Measurements from ENCODE around the gene SOX5. TPM values are rescaled to one million over a fixed set of nuclear protein-coding genes. Genes with fewer than 3 reads are reported as not detected.

SOX5 gene
- total and polyA plus RNA-seq, 9 of the 15 experiments (the other 6 are each of a cell fraction or from before 2014, with no cell fraction given) = 8.3 to 16.5 (median 11.9) TPM

DNA sequence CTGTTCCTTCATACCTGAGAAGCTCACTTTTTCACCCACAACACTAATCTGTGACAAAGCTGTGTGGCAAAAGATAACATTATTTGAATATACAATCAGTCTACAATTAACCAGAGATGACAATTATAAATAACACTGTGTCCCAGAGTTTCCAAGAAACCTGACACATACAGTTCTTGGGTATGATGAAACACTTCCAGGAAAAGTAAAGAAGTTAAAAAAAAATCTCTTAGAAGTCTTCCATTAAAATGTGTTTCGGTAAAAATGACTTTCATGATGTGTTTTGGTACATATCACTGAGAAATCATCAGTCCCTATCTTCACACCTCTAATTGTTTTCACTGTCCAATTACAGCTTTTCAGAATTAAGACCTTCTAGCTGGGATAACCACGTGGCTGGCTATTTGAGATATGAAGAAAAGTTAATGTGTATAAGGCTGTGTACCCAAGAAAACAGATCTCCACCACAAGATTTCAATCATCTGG, 390.2 kb downstream of the SOX5 start (continued):
- peak; percentile 24 for TF ChIP-seq ZNF316 (IDR thresholded peaks at IDR 0.05)
- no peak for TF ChIP-seq CEBPG (CRISPR knock-in tag; IDR thresholded peaks at IDR 0.05)
- TF ChIP-seq CEBPG (tag; conservative IDR thresholded peaks at IDR 0.05 in 1 of 2, IDR thresholded peaks at IDR 0.05 in 1 of 2) = peak; percentile 93 to 96
- TF ChIP-seq RFX7 (CRISPR knock-in tag; IDR thresholded peaks at IDR 0.05) = no peak
- TF ChIP-seq HES1 (IDR thresholded peaks at IDR 0.05; ENCODE audit: low read depth) = no peak; the same call in 1 of the 2 replicates
- no peak for TF ChIP-seq ETV6 (IDR thresholded peaks at IDR 0.05; ENCODE audit: borderline replicate concordance in 1 of 2, low read depth in 2 of 2, low read length in 1 of 2)
- no peak for TF ChIP-seq ETV6 (CRISPR knock-in tag; IDR thresholded peaks at IDR 0.05; ENCODE audit: borderline replicate concordance)
- TF ChIP-seq, protein P1, sequence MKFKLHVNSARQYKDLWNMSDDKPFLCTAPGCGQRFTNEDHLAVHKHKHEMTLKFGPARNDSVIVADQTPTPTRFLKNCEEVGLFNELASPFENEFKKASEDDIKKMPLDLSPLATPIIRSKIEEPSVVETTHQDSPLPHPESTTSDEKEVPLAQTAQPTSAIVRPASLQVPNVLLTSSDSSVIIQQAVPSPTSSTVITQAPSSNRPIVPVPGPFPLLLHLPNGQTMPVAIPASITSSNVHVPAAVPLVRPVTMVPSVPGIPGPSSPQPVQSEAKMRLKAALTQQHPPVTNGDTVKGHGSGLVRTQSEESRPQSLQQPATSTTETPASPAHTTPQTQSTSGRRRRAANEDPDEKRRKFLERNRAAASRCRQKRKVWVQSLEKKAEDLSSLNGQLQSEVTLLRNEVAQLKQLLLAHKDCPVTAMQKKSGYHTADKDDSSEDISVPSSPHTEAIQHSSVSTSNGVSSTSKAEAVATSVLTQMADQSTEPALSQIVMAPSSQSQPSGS (CRISPR knock-in tag; IDR thresholded peaks at IDR 0.05) = no peak
- peak; percentile 42 to 88; a peak in 3 of 4 replicates for TF ChIP-seq TRIM24 (IDR thresholded peaks at IDR 0.05)
- peak; percentile 76 for TF ChIP-seq TCF3 (CRISPR knock-in tag; IDR thresholded peaks at IDR 0.05)
- TF ChIP-seq CBFA2T3 (IDR thresholded peaks at IDR 0.05) = peak; percentile 84
- peak; percentile 53 for TF ChIP-seq BRD9 (IDR thresholded peaks at IDR 0.05; ENCODE audit: low read depth, partially characterized antibody)
- no peak for TF ChIP-seq SP2 (IDR thresholded peaks at IDR 0.05; ENCODE audit: extremely low read depth, low read depth, low read length, poor library complexity, severe bottlenecking)
- no peak for TF ChIP-seq RNF219 (CRISPR knock-in tag; IDR thresholded peaks at IDR 0.05)
- no peak for TF ChIP-seq SRSF3 (IDR thresholded peaks at IDR 0.05; ENCODE audit: insufficient read depth, low read length)
- no peak for TF ChIP-seq HMBOX1 (IDR thresholded peaks at IDR 0.05)
- TF ChIP-seq L3MBTL2 (IDR thresholded peaks at IDR 0.05) = peak; percentile 96
- TF ChIP-seq, protein P2, sequence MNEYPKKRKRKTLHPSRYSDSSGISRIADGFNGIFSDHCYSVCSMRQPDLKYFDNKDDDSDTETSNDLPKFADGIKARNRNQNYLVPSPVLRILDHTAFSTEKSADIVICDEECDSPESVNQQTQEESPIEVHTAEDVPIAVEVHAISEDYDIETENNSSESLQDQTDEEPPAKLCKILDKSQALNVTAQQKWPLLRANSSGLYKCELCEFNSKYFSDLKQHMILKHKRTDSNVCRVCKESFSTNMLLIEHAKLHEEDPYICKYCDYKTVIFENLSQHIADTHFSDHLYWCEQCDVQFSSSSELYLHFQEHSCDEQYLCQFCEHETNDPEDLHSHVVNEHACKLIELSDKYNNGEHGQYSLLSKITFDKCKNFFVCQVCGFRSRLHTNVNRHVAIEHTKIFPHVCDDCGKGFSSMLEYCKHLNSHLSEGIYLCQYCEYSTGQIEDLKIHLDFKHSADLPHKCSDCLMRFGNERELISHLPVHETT (CRISPR knock-in tag; conservative IDR thresholded peaks at IDR 0.05 in 1 of 2, IDR thresholded peaks at IDR 0.05 in 1 of 2) = 0 out of 4 replicates have a peak, but pooled peaks of 1 of the 2 experiments have one; percentile 15
- no peak for TF ChIP-seq TGIF2 (CRISPR knock-in tag; IDR thresholded peaks at IDR 0.05)
- no peak for TF ChIP-seq NR2C2 (CRISPR knock-in tag; IDR thresholded peaks at IDR 0.05)
- TF ChIP-seq NR2C2 (tag; IDR thresholded peaks at IDR 0.05) = peak; percentile 45
- no peak for TF ChIP-seq NONO (IDR thresholded peaks at IDR 0.05; ENCODE audit: low read depth in 2 of 2, low read length in 1 of 2)
